Liver (tissue), 9 donors: ENCODE results near the gene SLC39A3. TPM values are rescaled to one million over a fixed set of nuclear protein-coding genes. Genes with fewer than 3 reads are reported as not detected.

ENCODE experiments used
- DNase-seq: peaks from one replicate; pipeline ENCODE4 v3.0.0-alpha.2; 2017; ENCODE audit warnings: low spot score
- H3K27ac ChIP-seq, 2 donors: one replicate each; pipeline ENCODE4 v1.7.0; 2013; ENCODE audit warnings: inconsistent platforms in 2 of 2, low read length in 2 of 2, control low read depth in 1 of 2, low read depth in 1 of 2, mild to moderate bottlenecking in 1 of 2
- H3K27me3 ChIP-seq, 4 donors: one replicate each; pipeline versions ENCODE4 v1.6.1 to v1.7.0; 2013; ENCODE audit warnings: low read length in 3 of 4, inconsistent platforms in 1 of 4, mild to moderate bottlenecking in 1 of 4, moderate library complexity in 1 of 4; ENCODE audit not compliant: control insufficient read depth in 4 of 4, insufficient read depth in 4 of 4
- H3K36me3 ChIP-seq, 4 donors: one replicate each; pipeline versions ENCODE4 v1.6.1 to v1.7.0; 2013; ENCODE audit warnings: low read length in 3 of 4, mild to moderate bottlenecking in 3 of 4, low read depth in 1 of 4, moderate library complexity in 1 of 4; ENCODE audit not compliant: control insufficient read depth in 4 of 4, insufficient read depth in 3 of 4
- H3K4me1 ChIP-seq, 4 donors: one replicate each; pipeline versions ENCODE4 v1.6.1 to v1.7.0; 2013; ENCODE audit warnings: low read length in 3 of 4, mild to moderate bottlenecking in 3 of 4, moderate library complexity in 1 of 4; ENCODE audit not compliant: control insufficient read depth in 4 of 4, insufficient read depth in 4 of 4
- H3K4me3 ChIP-seq, 3 donors: one replicate each; pipeline versions ENCODE4 v1.6.1 to v1.7.0; 2013; ENCODE audit warnings: low read length in 3 of 3, control low read depth in 1 of 3, low read depth in 1 of 3, mild to moderate bottlenecking in 1 of 3
- H3K9ac ChIP-seq, 2 donors: one replicate each; pipeline ENCODE4 v1.7.0; 2013; ENCODE audit warnings: low read length in 2 of 2, mild to moderate bottlenecking in 2 of 2, moderate library complexity in 2 of 2, control low read depth in 1 of 2, low read depth in 1 of 2
- H3K9me3 ChIP-seq, 4 donors: one replicate each; pipeline versions ENCODE4 v1.6.1 to v1.7.0; 2013; ENCODE audit warnings: low read length in 3 of 4; ENCODE audit not compliant: control insufficient read depth in 4 of 4
- CTCF ChIP-seq: fragments of 150-350 bp; IDR thresholded peaks from 2 replicates; pipeline ENCODE4 v1.5.1; 2017; ENCODE audit warnings: improper control_type of control experiment, low read depth, low read length; ENCODE audit not compliant: missing input control
- EGR1 ChIP-seq, 2 donors: IDR thresholded peaks; 2 replicates each; pipeline ENCODE4 v1.6.1; 2016 to 2018; ENCODE audit warnings: antibody characterized with exemption in 2 of 2, low read depth in 2 of 2
- FOXA1 ChIP-seq: IDR thresholded peaks from 2 replicates; pipeline ENCODE4 v1.6.1; 2016; ENCODE audit warnings: antibody characterized with exemption
- FOXA2 ChIP-seq: IDR thresholded peaks from 2 replicates; pipeline ENCODE4 v1.6.1; 2016; ENCODE audit warnings: antibody characterized with exemption
- GABPA ChIP-seq, 2 donors: IDR thresholded peaks in 1 of 2; conservative IDR thresholded peaks in 1 of 2; 2 replicates each; pipeline ENCODE4 v1.6.1; 2016; ENCODE audit warnings: antibody characterized with exemption in 2 of 2, mild to moderate bottlenecking in 1 of 2, moderate library complexity in 1 of 2
- HNF4A ChIP-seq, 2 donors: conservative IDR thresholded peaks; 2 replicates each; pipeline ENCODE4 v1.6.1; 2016; ENCODE audit warnings: antibody characterized with exemption in 2 of 2, mild to moderate bottlenecking in 2 of 2
- HNF4G ChIP-seq: IDR thresholded peaks from 2 replicates; pipeline ENCODE4 v1.6.1; 2016; ENCODE audit warnings: antibody characterized with exemption
- JUND ChIP-seq, 2 donors: IDR thresholded peaks; 2 replicates each; pipeline ENCODE4 v1.6.1; 2016; ENCODE audit warnings: antibody characterized with exemption in 2 of 2
- NR2F2 ChIP-seq: IDR thresholded peaks from 2 replicates; pipeline ENCODE4 v1.6.1; 2016; ENCODE audit warnings: antibody characterized with exemption
- RXRA ChIP-seq, 2 donors: IDR thresholded peaks; 2 replicates each; pipeline ENCODE4 v1.6.1; 2017 to 2018; ENCODE audit warnings: antibody characterized with exemption in 2 of 2, mild to moderate bottlenecking in 1 of 2
- TAF1 ChIP-seq: conservative IDR thresholded peaks from 2 replicates; pipeline ENCODE4 v1.6.1; 2016; ENCODE audit warnings: antibody characterized with exemption, mild to moderate bottlenecking
- YY1 ChIP-seq: IDR thresholded peaks from 2 replicates; pipeline ENCODE4 v1.6.1; 2016; ENCODE audit warnings: antibody characterized with exemption, mild to moderate bottlenecking
- WGBS: extraction: QIAGEN DNeasy Blood & Tissue Kit; methylation state at CpG from one replicate; pipeline ENCODE4 v1.1.7; 2013; 5-methylcytosine and 5-hydroxymethylcytosine counted together
- polyA plus RNA-seq, 2 donors: library from polyadenylated mRNA; stranded (reverse) in 1 of 2; unstranded in 1 of 2; fragments of 200-250 nt in 1 of 2; fragments of >200 nt in 1 of 2; fragmentation: Nextera tagmentation in 1 of 2; extraction: Ambion mirVana in 1 of 2; gene quantifications; one replicate each; pipeline versions ENCODE4 v1.2.1 to v1.2.3, GENCODE V29; 2013 to 2015
- total RNA-seq, 2 donors: library from RNA; depleted of rRNA; stranded (reverse); fragments of >200 nt; gene quantifications; one replicate each; pipeline ENCODE4 v1.2.3, GENCODE V29; 2014
- TF ChIP-seq, protein P1 (sequence below): IDR thresholded peaks from 2 replicates; pipeline ENCODE4 v1.6.1; 2016; ENCODE audit warnings: antibody characterized with exemption
- TF ChIP-seq, protein P2 (sequence below): IDR thresholded peaks from 2 replicates; pipeline ENCODE4 v1.6.1; 2016; ENCODE audit warnings: antibody characterized with exemption
- TF ChIP-seq, protein P3 (sequence below): IDR thresholded peaks from 2 replicates; pipeline ENCODE4 v1.6.1; 2016; ENCODE audit warnings: antibody characterized with exemption
- donor health status: healthy.
- donor health status: healthy.
- donor health status: healthy.
- donor health status: healthy.
- donor health status: healthy.

Gene SLC39A3
- total and polyA plus RNA-seq, 4 donors, result 19.8 to 29.0 (median 24.2) TPM

DNA sequence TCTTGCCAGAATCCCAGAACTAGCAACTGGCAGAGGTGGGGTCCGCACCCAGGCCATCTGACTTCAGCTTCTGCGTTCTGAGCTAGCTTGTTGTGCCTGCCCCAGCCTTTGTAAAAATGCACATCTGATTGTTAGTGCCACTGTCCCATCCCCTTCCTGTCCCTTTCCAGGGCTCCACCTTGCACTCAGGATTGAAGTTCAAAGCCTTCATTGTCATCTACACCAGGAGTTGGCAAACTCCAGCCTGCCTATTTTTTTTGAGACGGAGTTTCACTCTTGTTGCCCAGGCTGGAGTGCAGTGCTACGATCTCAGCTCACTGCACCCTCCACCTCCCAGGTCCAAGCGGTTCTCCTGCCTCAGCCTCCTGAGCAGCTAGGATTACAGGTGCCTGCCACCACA lies 48.4 kb upstream of the SLC39A3 start:
- no peak overlapping the region for H3K27ac ChIP-seq
- no peaks in the 10 kb centered on the region for H3K27me3 ChIP-seq
- no peak overlapping the region for H3K4me3 ChIP-seq
- H3K36me3 ChIP-seq, result no peaks in the 10 kb centered on the region
- TF ChIP-seq RXRA (IDR thresholded peaks at IDR 0.05) (no peak), EGR1 (IDR thresholded peaks at IDR 0.05; ENCODE audit: low read depth in 2 of 2) (no peak), YY1 (no peak), TAF1 (no peak), CTCF (no peak), HNF4A (conservative IDR thresholded peaks at IDR 0.05) (no peak), HNF4G (no peak), FOXA1 (no peak), NR2F2 (no peak), JUND (IDR thresholded peaks at IDR 0.05) (no peak), FOXA2 (no peak), GABPA (IDR thresholded peaks at IDR 0.05 in 1 of 2, conservative IDR thresholded peaks at IDR 0.05 in 1 of 2) (no peak)
- TF ChIP-seq, protein P1, sequence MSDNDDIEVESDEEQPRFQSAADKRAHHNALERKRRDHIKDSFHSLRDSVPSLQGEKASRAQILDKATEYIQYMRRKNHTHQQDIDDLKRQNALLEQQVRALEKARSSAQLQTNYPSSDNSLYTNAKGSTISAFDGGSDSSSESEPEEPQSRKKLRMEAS, result no peak
- TF ChIP-seq, protein P2, sequence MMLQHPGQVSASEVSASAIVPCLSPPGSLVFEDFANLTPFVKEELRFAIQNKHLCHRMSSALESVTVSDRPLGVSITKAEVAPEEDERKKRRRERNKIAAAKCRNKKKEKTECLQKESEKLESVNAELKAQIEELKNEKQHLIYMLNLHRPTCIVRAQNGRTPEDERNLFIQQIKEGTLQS, result no peak
- TF ChIP-seq, protein P3, sequence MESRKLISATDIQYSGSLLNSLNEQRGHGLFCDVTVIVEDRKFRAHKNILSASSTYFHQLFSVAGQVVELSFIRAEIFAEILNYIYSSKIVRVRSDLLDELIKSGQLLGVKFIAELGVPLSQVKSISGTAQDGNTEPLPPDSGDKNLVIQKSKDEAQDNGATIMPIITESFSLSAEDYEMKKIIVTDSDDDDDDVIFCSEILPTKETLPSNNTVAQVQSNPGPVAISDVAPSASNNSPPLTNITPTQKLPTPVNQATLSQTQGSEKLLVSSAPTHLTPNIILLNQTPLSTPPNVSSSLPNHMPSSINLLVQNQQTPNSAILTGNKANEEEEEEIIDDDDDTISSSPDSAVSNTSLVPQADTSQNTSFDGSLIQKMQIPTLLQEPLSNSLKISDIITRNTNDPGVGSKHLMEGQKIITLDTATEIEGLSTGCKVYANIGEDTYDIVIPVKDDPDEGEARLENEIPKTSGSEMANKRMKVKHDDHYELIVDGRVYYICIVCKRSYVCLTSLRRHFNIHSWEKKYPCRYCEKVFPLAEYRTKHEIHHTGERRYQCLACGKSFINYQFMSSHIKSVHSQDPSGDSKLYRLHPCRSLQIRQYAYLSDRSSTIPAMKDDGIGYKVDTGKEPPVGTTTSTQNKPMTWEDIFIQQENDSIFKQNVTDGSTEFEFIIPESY, result no peak
- no peak for DNase-seq
- H3K9ac ChIP-seq, result no peak overlapping the region
- H3K9me3 ChIP-seq, result no peaks in the 10 kb centered on the region
- peaks cover 14 to 43% (median 34%) of the 10 kb centered on the region in 4 donors for H3K4me1 ChIP-seq
- 90% methylated on average over 5 of the region's 5 CpGs for WGBS

DNA sequence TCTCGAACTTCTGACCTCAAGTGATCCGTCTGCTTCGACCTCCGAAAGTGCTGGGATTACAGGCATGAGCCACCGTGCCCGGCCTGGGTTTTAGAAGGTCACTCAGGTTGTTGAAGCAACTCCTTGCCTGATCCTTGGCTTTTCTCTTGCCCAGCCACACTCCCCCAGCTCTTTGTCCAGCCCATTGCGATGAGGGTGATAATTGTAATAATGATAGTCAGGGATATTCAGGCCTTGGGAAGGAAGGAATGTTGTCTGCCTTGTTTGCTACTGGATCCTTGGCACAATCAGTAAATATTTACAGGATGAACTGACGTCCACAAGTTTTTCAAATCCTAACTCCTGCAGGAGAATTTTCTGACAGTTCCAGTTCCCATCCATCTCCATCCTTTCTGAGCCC lies 47.3 kb upstream of the SLC39A3 start:
- no peak for DNase-seq
- Histone ChIP-seq H3K9ac (no peak overlapping the region), H3K4me3 (no peak overlapping the region), H3K36me3 (no peaks in the 10 kb centered on the region), H3K9me3 (no peaks in the 10 kb centered on the region), H3K4me1 (peaks cover 14 to 49% (median 38%) of the 10 kb centered on the region in 4 donors), H3K27ac (no peak overlapping the region), H3K27me3 (no peaks in the 10 kb centered on the region)
- TF ChIP-seq YY1 (no peak), GABPA (IDR thresholded peaks at IDR 0.05 in 1 of 2, conservative IDR thresholded peaks at IDR 0.05 in 1 of 2) (no peak)
- WGBS, result 89% methylated on average over 8 of the region's 8 CpGs
